ENCODE data around the gene RIMOC1.

The RIMOC1 gene, protein sequence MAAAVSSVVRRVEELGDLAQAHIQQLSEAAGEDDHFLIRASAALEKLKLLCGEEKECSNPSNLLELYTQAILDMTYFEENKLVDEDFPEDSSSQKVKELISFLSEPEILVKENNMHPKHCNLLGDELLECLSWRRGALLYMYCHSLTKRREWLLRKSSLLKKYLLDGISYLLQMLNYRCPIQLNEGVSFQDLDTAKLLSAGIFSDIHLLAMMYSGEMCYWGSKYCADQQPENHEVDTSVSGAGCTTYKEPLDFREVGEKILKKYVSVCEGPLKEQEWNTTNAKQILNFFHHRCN

DNA sequence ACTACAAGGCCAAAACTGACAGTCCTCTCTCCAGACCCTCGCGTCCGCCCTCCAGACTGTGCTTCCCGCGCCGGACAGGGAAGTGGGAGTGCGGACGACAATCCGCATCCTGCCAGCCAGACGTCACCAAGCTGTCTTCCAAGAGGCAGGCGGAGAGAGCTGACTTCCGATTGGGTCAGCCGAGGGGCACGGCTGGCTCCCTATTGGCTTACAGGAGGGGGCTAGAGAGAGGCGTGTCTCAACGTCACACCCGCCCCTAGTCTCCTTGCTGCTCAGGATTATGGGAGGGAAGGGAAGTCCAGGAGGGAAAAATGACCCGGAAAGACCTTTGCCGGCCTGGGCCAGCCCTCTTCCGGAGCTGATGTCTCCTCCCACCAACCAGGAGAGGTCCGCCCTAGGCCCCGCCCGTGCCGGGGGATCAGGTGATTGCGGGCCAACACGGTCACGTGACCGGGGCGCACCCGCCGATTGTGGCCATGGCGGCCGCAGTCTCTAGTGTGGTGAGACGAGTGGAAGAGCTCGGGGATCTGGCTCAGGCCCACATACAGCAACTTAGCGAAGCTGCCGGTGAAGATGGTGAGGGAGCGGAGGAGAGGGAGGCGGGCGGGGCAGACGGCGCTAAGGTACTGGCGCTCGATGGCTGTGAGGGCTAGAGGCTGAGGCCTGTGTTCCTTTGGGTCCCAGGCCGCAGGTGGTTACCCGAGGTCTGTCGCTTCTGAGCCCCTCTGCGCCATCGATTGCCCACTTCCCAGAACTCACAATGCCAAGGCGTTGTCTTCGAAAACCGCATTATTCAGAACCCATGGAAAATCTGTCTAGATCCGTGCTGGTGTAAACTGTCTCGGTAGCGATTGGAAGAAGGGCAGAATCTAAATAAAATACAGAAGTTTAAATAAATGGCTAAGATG, at the start of gene RIMOC1:
TSS of gene RIMOC1 (plus strand) at position 453 of the 908 bp plus-strand sequence. CDS start at position 477, 24 bp downstream.
- DNase-seq: peak; percentile 98

DNA sequence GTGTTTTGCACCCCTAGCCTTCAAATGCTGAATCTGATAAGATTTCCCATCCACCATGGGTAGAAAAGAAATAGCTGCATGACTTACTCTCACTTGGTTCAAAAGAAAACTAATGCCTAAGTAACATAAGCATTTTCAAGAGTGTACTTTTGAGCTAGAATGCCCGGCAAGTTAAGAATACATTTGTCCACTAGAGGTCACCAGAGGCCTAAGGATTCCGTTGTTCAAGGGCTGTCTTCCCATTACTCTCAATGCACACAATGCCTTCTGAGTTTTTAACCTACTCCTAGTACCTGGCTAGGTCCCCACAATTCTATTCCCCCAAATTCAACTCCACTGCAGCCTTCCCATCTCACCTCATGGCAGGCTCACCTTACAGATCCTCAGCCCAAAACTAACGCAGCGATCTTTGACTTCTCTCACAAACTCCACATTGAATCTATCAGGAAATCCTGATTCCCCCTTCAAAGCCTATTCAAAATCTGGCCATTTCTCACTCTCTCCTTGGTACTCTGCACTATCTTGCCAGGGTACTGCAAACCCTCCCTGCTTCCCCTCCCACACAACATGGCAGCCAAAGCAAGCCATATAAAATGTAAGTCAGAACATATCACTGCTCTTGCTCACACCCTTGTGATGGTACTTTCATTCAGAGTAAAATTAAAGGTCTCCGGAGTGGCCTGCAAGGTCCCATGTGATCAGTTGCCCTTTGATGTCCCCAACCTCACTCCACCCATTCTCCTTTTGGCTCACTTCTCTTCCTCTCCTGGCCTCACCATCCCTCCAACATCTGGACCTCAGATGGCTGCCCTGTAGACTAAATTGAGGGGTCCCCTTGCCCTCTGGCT, 47.3 kb upstream of the RIMOC1 start:
- peak; percentile 81 for DNase-seq

DNA sequence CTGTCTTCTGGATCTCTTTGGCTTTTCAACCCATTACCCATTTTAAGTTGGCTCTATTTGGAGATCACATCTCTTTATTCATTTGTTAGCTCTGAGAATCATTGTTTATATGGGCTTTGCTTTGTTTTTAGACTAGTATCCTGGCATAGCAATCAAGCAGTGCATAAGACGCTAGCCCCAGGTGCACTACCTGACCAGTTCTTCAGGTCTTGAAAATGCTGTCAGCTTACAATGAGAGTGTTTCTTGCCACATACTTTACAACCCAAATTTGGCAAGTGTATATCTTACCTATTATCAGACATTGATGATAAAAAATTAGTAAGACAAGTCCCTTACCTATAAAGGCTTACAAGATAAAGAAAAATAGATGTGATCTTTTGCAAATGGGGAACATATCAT, 46.2 kb upstream of the RIMOC1 start:
- no peak for DNase-seq

DNA sequence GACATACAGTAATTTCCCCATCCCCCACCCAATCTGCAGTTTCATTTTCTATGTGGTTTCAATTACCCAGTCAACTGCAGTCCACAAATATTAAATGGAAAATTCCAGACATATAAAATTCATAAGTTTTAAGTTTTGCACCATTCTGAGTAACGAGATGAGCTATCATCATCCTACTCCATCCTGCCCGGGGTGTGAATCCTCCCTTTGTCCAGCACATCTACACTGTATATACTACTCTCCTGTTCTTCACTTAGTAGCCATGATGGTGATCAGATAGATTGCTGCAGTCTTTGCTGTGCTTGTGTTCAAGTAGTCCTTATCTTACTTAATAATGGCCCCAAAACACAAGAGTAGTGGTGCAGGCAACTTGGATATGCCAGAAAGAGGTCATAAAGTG, 45.3 kb upstream of the RIMOC1 start:
- no peak for DNase-seq

DNA sequence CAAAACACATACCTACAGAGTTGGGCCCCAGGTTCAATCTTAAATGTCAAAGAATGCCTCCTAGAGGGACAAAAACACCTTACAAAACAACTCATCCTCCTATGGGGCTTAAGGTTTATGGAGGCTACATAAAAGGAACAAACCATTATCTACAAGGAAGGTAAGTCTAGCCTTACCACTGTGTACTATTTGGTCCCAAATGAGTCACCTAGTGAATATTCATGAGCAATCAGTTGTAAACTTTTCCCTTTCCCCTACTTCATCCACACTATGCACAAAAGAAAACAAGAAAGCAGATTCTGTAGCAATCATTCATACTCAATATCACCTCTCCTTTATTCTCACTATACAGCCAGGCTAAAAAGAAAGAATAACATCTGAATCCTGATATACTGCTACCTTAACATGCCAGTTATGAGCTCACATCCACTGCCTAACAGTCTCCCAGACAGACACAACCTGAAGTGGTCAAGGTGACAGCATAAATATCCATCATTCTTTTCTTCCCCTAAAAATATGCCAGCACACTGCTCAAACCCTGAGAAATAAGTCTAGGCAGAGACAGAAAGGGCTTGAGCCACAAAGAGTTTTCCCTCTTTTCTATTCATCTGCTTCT, 40.2 kb upstream of the RIMOC1 start:
- no peak for DNase-seq

DNA sequence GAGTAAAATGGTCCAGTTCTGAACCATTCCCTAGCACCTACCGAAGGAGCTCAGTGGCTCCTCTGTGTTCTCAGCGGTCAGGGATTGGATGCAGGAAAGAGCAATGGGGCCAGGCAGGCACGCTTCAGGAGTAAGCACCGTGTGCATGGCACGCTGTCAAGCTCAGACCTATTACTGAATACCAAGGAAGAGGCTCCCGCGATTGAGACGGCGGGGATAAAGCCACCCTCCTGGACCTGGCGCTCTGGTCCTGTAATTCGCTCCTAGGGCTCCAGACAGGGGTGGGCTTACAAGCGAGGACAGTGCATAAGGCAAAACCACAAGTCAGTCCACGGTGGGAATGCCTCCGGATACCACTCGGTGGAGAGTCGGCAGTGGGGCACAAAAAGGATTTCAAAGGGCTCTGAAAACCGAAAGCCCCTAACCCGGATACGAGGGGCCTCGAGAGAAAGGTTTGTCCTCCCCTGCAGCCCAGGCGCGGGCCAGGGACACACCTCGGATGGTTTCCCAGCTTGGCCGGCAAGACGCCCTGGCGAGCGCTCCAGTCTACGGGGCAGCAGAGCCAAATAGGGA, 34.9 kb upstream of the RIMOC1 start:
- no peak for DNase-seq

DNA sequence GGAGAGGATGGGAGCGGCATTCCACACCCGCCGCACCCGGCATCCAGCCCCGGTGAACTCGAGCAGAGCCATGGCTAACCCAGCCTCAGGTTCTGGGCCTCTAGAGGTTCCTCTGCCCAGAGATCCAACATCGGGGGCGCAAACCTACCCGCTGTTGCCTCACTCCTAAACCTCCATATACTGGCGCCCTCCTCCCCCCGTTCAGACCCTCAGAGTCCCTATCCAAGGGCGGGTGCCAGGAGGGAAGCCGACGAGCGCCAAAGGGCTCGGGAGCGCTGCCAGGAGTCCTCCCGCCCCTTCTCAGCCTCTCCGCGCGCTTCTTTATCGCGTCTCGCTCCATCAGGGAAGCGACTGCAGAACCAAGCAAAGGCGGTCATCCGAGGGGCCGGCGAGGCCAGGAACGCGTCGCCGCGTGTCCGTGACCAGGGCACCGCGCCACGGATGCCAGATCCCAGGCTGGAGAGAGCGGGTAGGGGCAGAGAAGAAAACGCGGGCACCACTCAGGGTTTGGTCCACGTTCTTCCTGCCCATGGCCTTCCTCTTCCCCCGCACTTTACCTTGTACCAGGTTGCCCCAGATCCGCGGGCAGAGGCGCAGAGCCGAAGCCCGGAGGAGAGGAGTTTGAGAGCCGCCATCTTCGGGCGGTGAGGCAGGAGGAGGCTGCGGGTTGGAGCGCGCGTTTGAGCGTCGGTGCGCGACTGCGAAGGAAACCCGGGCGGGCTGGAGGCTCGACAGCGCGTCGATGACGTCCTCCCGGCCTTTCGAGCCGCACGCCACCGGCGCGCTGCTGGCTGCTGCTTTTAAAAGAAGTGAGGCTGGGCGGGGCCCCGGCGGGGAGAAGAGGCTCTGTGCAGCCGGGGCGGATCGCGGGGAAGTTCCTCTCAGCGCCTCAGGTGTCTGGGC, 34.2 kb upstream of the RIMOC1 start, which contains the start of gene OXCT1:
TSS of gene OXCT1 (minus strand) at position 702 of the 903 bp plus-strand sequence. CDS start at position 635, 67 bp downstream.
- peak; percentile 95 for DNase-seq

DNA sequence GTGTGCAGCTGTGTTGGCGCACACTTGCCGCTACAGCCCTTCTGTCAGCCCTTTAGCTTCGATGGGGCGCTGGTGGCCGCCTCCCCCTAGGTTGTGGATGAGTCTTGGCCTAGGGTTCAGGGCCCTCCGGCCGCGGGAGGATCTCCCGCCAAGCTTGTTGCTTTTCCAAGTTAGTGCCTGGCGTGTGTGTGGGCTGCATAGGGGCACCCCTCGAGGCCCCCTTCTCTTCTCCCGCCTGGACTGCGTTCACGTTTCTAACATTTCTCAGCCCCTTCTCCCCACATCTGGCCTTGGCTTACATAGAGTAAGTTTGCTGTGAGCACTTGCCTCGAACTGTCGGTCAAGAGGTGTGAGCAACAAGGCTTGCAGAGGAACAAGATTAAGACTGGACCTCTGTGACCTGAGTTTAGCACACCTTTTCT, 33.5 kb upstream of the RIMOC1 start:
- no peak for DNase-seq

DNA sequence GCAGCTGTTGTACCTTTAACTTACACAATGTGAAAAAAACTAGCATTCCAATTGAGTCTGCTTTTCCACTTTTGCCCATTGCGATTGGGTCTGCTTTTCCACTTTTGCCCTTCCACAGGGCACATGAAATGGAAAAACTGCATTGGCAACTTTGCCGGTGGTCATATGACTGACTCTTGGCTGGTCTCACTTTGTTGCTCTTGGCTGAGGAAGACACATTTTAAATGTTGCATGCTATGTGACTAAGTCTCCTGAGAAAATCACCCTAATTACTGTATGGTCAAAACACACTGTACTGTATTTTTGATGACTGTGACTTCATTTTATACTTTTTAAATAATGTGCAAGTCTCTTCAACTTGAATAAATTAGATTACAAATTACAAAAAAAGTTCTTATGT, 32.3 kb upstream of the RIMOC1 start:
- DNase-seq: no peak

DNA sequence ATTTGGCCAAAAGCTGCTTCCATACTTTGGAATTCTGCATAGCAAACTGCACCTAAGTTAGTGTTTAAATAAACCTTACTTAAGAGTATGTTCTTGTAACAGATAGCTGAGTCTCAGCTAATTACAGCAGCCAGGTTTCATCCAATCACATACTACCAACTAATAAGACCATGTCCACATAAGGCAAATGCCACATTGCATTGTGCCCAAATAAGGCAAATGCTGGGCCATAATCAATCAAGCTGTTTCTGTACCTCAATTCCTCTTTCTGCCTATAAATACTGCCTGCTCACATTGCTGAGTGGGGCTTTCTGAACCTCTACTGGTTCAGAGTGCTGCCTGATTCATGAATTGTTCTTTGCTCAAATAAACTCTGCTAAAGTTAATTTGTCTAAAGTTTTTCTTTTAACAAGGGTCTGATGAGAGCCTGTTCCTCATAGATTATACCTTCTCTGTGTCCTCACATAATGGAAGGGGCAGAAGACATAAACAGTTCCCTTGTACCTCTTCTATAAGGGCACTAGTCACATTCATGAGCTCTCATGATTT, 29.6 kb upstream of the RIMOC1 start:
- no peak for DNase-seq

DNA sequence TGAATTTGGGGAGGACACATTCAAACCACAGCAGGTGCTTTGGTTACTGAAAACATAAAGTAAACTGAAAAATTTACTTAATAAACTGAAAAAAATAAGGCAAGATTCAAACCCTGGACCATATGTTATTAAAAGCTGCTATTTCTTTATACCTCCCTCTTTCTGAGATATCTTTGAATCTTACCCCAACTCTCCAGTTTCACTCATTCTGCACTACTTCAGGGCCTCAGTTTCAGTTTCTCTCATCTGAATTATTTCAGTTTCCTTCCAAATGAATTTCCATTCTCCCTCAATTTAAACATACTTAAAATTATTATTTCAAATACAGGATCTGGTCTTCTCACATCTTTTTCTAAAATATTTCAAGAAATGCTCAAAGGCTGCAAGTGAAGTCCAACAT, 29.0 kb upstream of the RIMOC1 start:
- DNase-seq: no peak

DNA sequence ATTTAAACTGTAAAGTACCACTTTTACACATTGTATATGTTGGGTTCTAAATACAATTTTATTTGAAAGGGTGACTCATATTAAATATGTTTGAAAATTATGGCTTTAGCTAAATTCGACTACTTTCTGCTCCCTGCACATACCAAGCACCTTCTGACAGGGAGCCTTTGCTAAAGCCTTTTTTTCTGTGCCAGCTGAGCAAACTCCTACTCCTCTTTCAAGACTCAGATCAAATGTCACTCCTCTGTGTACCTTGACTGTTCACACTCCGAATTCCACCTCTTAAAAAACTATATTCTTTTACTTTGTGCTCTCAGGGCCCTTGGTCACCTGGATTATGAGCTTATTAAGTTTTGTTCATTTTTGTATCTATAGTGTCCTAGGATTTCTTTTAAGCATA, 27.5 kb upstream of the RIMOC1 start:
- no peak for DNase-seq

DNA sequence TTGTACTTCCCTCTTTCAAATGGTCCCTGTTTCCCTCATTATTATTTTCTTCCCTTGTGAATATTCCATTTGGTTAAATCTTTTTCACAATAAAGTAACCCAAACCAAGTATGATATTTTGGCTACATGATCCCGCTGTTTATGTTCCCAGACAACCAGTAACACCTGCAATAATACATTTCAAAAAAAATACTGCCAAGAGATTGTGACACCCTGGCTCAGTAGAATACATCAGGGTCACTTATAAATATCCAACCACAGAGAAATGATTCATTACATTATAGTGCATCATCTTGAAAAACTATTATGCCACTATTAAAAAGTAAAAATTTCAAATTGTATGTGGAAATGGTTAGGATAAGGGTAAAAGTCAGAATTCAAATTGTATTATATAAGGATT, 26.7 kb upstream of the RIMOC1 start:
- DNase-seq: no peak

DNA sequence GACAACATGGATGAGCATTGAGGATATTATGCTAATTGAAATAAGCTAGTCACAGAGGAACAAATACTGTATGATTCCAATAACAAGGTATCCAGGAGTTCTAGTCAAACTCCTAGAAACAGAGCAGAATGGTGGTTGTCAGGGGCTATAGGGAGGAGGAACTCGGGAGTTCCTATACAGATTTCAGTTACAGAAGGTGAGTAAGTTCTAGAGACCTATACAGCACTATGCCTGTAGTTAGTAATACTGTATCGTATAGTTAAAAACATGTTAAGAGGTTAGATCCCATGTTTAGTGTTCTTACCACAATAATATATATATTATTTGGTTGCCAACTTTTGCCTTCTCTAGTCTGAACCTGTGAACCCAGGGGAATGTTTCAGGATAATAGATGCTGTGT, 26.0 kb upstream of the RIMOC1 start:
- DNase-seq: no peak

DNA sequence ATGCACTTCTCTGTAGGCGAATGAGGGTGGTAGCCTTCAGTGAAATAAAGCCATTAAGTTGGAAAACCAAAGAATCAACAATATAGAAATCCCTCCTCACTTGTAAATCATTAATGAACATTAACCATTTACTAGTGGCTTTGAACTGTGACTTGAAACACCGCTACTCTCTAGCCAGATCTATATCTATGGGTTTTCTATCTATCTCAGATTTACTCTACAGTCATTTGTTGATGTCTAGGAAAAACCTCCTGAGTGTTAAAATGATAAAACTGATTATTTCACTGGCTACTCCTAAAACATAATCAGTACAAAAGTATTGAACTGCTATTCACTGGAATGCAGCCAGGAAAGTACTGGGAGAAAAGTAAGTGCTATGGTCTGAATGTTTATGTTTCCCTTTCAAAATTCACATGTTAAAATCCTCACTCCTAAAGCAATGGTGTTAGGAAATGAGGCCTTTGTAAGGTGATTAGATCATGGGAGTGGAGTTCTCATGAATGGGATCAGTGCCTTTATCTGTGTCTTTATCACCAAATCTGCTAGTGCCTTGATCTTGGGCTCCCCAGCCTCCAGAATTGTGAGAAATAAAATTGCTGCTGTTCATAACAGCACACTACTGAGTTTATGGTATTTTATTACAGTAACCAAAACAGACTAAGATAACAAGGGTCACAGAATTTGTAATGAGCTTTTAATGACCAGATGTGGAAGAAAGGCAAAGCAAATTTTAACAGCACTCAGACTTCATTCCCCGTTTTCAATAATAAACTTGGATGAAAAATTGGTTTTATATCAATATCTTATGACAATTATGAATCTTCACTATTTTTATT, 25.3 kb upstream of the RIMOC1 start:
- no peak for DNase-seq

DNA sequence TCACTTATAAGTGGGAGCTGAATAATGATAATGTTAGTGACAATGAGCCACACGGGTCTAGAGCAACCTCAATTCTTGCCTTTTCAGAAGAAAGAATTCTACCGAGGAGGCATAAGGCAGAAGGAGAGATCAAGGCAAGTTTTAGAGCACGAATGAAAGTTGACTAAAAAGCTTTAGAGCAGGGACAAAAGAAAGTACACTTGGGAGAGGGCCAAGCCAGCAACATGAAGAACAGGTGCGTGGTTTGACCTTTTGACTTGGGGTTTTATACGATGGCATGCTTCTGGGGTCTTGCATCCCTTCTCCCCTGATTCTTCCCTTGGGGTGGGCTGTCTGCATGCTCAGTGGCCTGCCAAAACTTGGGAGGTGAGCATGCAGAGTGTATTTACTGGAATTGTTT, 21.4 kb upstream of the RIMOC1 start:
- no peak for DNase-seq

DNA sequence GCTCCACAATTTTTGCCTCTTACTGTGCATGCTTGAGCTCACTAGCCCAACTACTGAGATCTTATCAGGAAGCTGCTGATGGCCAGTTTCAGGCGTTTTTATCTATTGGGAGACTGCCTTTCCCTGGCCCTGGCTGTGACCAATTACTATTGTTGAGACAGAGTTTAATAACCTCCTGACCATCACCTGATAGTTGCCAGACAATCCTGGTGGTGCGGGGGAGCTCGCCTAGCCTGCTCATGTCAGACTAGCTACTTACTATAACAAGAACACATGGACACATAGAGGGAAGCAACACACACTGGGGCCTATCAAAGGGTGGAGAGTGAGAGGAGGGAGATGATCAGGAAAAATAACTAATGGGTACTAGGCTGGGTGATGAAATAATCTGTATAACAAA, 20.9 kb upstream of the RIMOC1 start:
- no peak for DNase-seq

DNA sequence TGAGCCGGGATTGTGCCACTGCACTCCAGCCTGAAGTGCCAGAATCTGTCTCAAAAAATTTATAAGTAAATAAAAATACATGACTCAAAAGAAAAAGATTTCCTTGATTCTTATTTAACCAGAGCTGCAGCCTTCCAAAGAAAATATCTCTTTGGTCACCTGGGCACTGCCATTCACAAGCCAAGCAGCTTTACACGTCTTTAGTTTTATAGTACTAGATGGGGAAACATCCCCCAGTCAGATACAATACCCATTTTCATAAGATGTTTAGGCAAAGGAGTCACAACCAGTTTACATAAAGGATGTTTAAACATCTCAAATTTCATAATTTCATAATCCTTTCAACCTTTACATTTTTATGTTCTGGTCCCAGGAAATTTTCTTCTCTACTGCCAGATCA, 20.2 kb upstream of the RIMOC1 start:
- no peak for DNase-seq

DNA sequence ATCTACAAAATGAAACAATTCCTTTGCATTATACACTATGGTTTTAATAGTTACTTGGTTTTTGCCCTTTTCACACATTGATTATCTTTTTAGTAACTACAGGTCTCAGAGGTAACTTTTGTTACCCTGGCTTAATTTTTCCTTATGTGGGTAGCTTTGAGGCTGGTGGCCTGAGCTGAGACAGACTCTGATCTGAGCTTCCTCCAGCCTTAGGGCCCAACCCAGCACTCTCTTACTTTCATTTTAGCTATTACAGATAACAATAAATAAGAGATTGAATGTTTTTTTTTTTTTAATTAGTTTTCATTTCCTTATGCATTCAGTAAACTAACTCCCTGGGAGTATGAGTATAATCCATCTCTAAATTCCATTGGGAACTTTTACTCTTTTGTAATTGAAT, 18.9 kb upstream of the RIMOC1 start:
- no peak for DNase-seq

Measured in CD4-positive, alpha-beta T cell treated with Interleukin-21 for 1 hour (primary cell).